B cell (primary cell): ENCODE results near the gene PDE6B. TPM values are rescaled to one million over a fixed set of nuclear protein-coding genes. Genes with fewer than 3 reads are reported as not detected.

Experiments
- ATAC-seq: fragments of 200-7000 bp; cut with Tn5 transposase; one replicate; pipeline ENCODE4 v1.10.0; 2021; ENCODE audit warnings: low read depth, mild to moderate bottlenecking, moderate number of reproducible peaks, moderate library complexity
- CTCF ChIA-PET: fragments of 350-600 bp; sonication (Branson Sonifier 250); formaldehyde crosslinking; loops from one replicate; lab custom pipeline; 2021; ENCODE audit warnings: antibody characterized with exemption, inconsistent platforms; lab: Charles Lee
- POLR2A ChIA-PET: fragments of 350-600 bp; sonication (Branson Sonifier 250); formaldehyde crosslinking; loops from one replicate; lab custom pipeline; 2021; ENCODE audit warnings: antibody characterized with exemption; lab: Charles Lee
- DNase-seq: peaks from one replicate; pipeline ENCODE4 v3.0.0; 2013
- H2AFZ ChIP-seq: 2 replicates; pipeline ENCODE4 v1.6.1; 2012; ENCODE audit warnings: mild to moderate bottlenecking, low read depth, low read length; ENCODE audit not compliant: insufficient read depth, poor library complexity, severe bottlenecking
- H3K27ac ChIP-seq, 2 donors: 1 replicate in 1 of 2; 2 replicates in 1 of 2; pipeline ENCODE4 v1.5.1; 2012 to 2013; ENCODE audit warnings: low read length in 2 of 2, mild to moderate bottlenecking in 2 of 2, moderate library complexity in 1 of 2
- H3K27me3 ChIP-seq, 4 experiments: fragments of 200-600 bp in 1 of 4; sonication (generic) in 1 of 4; replicated peaks in 1 of 4; 1 replicate in 2 of 4; 2 replicates in 2 of 4; pipeline versions ENCODE4 v1.6.1 to v1.7.0; 2013 to 2016; ENCODE audit warnings: low read length in 3 of 4, mild to moderate bottlenecking in 2 of 4, mixed read lengths in 1 of 4, moderate library complexity in 1 of 4; ENCODE audit not compliant: insufficient read depth in 4 of 4, control insufficient read depth in 3 of 4; ENCODE audit errors: control extremely low read depth in 1 of 4
- H3K36me3 ChIP-seq, 2 experiments: replicated peaks in 1 of 2; 1 replicate in 1 of 2; 2 replicates in 1 of 2; pipeline versions ENCODE4 v1.6.1 to v1.7.1; 2013; ENCODE audit warnings: low read length in 1 of 2; ENCODE audit not compliant: insufficient read depth in 2 of 2, control insufficient read depth in 1 of 2; ENCODE audit errors: control extremely low read depth in 1 of 2, extremely low read depth in 1 of 2
- H3K4me1 ChIP-seq, 2 donors: fragments of 200-600 bp in 1 of 2; sonication (generic) in 1 of 2; 1 replicate in 1 of 2; 2 replicates in 1 of 2; pipeline versions ENCODE4 v1.5.1 to v1.6.1; 2013 to 2017; ENCODE audit warnings: low read length in 2 of 2; ENCODE audit not compliant: control insufficient read depth in 2 of 2, insufficient read depth in 2 of 2
- H3K4me2 ChIP-seq: replicated peaks from 2 replicates; pipeline ENCODE3; 2012; ENCODE audit warnings: mild to moderate bottlenecking, low read depth, low read length; ENCODE audit not compliant: poor library complexity, severe bottlenecking
- H3K4me3 ChIP-seq, 5 experiments: fragments of 200-600 bp in 1 of 5; sonication (generic) in 1 of 5; 1 replicate in 3 of 5; 2 replicates in 2 of 5; pipeline versions ENCODE4 v1.5.1 to v1.7.0; 2011 to 2016; ENCODE audit warnings: low read length in 4 of 5, mild to moderate bottlenecking in 4 of 5, low read depth in 2 of 5, control low read depth in 1 of 5, moderate library complexity in 1 of 5; ENCODE audit not compliant: insufficient read depth in 1 of 5; ENCODE audit errors: control extremely low read depth in 1 of 5, extremely low read depth in 1 of 5
- H3K79me2 ChIP-seq: fragments of 200-600 bp; sonication (generic); one replicate; pipeline ENCODE4 v1.6.0; 2016; ENCODE audit warnings: low read length; ENCODE audit not compliant: control insufficient read depth, insufficient read depth
- H3K9ac ChIP-seq: fragments of 200-600 bp; sonication (generic); 2 replicates; pipeline ENCODE4 v1.6.1; 2017; ENCODE audit warnings: mild to moderate bottlenecking, low read length, moderate library complexity
- H3K9me3 ChIP-seq, 3 donors: one replicate each; pipeline versions ENCODE4 v1.6.1 to v1.7.1; 2013; ENCODE audit warnings: low read length in 2 of 3; ENCODE audit not compliant: control insufficient read depth in 2 of 3, insufficient read depth in 1 of 3; ENCODE audit errors: control extremely low read depth in 1 of 3
- H4K20me1 ChIP-seq: 2 replicates; pipeline ENCODE4 v1.6.0; 2012; ENCODE audit warnings: mild to moderate bottlenecking, low read length; ENCODE audit not compliant: insufficient read depth, control insufficient read depth, poor library complexity, severe bottlenecking
- H3K27ac Mint-ChIP-seq: one replicate; pipeline ENCODE4 v1.8.0; 2021; ENCODE audit warnings: mixed read lengths
- H3K27me3 Mint-ChIP-seq: one replicate; pipeline ENCODE4 v1.8.0; 2021; ENCODE audit warnings: mixed read lengths
- H3K4me1 Mint-ChIP-seq: one replicate; pipeline ENCODE4 v1.8.0; 2021; ENCODE audit warnings: mixed read lengths
- H3K4me3 Mint-ChIP-seq: one replicate; pipeline ENCODE4 v1.8.0; 2021; ENCODE audit warnings: mixed read lengths
- H3K9me3 Mint-ChIP-seq: one replicate; pipeline ENCODE4 v1.8.0; 2022; ENCODE audit warnings: mixed read lengths; ENCODE audit not compliant: insufficient read depth
- EZH2 ChIP-seq: IDR thresholded peaks from 2 replicates; pipeline ENCODE4 v1.6.1; 2012; ENCODE audit warnings: borderline replicate concordance, low read depth, mild to moderate bottlenecking, moderate library complexity, low read length; ENCODE audit not compliant: insufficient read depth, poor library complexity, severe bottlenecking
- WGBS: methylation state at CpG from one replicate; pipeline ENCODE4 v1.1.5; 2013; ENCODE audit warnings: missing lambda C conversion rate; ENCODE audit not compliant: insufficient coverage; 5-methylcytosine and 5-hydroxymethylcytosine counted together
- intact Hi-C: fragments of 100-400 bp; cut with micrococcal nuclease; formaldehyde crosslinking; loops from one replicate; pipeline ENCODE4 v1.10.0; 2022
- polyA plus RNA-seq: library from polyadenylated mRNA; depleted of rRNA; stranded (reverse); fragments of >200 nt; gene quantifications from 2 replicates; pipeline ENCODE4 v1.2.3, GENCODE V29; 2012
- total RNA-seq, 2 donors: library from RNA; stranded (reverse); fragments of 120-200 nt in 1 of 2; gene quantifications; 1 replicate in 1 of 2; 2 replicates in 1 of 2; pipeline versions ENCODE4 v1.2.3 to v1.2.4, GENCODE V29; 2013 to 2022
- TF ChIP-seq, protein P1 (sequence below): fragments of 200-600 bp; IDR thresholded peaks from one replicate; pipeline ENCODE4 v1.8.0; 2022; ENCODE audit warnings: antibody characterized with exemption, mild to moderate bottlenecking

PDE6B gene
- total and polyA plus RNA-seq, 2 donors (not counting 1 experiment from before 2014, with no cell fraction given), result 20.0 to 25.2 TPM

DNA sequence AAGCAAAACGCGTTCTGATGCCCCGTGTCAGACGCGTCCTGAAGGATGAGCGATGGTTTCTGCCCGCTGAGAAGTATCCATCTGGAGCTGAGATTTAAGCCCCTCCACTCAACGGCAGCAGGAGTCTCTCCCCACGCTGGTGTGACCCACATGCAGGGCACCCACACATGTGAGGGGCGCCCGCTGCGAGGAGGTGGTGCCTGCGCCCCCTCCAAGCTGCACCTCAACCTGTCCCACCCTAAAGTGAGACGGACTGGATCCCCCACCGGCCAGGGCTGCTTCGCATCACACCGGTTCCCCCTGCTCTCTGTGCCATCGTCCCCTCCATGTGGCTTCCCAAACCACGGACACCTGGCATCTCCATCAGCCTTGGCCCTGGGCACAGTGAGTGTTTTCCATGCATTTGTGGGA, 4.5 kb upstream of the PDE6B start:
- WGBS, result 95% methylated on average over 16 of the region's 19 CpGs
- H3K27me3 Mint-ChIP-seq, result peaks cover 19% of the 10 kb centered on the region
- H3K4me3 Mint-ChIP-seq, result no peak overlapping the region
- ChIA-PET POLR2A (no interaction called here), CTCF (no interaction called here)
- H3K4me2 ChIP-seq, result no peak overlapping the region
- no peak for TF ChIP-seq EZH2
- TF ChIP-seq, protein P1, sequence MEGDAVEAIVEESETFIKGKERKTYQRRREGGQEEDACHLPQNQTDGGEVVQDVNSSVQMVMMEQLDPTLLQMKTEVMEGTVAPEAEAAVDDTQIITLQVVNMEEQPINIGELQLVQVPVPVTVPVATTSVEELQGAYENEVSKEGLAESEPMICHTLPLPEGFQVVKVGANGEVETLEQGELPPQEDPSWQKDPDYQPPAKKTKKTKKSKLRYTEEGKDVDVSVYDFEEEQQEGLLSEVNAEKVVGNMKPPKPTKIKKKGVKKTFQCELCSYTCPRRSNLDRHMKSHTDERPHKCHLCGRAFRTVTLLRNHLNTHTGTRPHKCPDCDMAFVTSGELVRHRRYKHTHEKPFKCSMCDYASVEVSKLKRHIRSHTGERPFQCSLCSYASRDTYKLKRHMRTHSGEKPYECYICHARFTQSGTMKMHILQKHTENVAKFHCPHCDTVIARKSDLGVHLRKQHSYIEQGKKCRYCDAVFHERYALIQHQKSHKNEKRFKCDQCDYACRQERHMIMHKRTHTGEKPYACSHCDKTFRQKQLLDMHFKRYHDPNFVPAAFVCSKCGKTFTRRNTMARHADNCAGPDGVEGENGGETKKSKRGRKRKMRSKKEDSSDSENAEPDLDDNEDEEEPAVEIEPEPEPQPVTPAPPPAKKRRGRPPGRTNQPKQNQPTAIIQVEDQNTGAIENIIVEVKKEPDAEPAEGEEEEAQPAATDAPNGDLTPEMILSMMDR, result no peak
- H3K27me3 ChIP-seq, result peaks cover 0 to 6% (median 0%) of the 10 kb centered on the region in 4 experiments
- H2AFZ ChIP-seq, result no peak overlapping the region
- intact Hi-C loops, result no loop called here
- H3K4me1 ChIP-seq, result no peaks in the 10 kb centered on the region
- H3K9me3 Mint-ChIP-seq, result no peaks in the 10 kb centered on the region
- H3K27ac ChIP-seq, result no peak overlapping the region
- H3K4me1 Mint-ChIP-seq, result no peaks in the 10 kb centered on the region
- no peaks in the 10 kb centered on the region for H3K79me2 ChIP-seq
- no peaks in the 10 kb centered on the region for H3K36me3 ChIP-seq
- H4K20me1 ChIP-seq, result no peaks in the 10 kb centered on the region
- H3K4me3 ChIP-seq, result no peak overlapping the region
- DNase-seq (no peak), ATAC-seq (no peak)
- H3K27ac Mint-ChIP-seq, result no peak overlapping the region
- H3K9ac ChIP-seq, result no peak overlapping the region
- H3K9me3 ChIP-seq, result peaks cover 0 to 47% (median 0%) of the 10 kb centered on the region in 3 donors

DNA sequence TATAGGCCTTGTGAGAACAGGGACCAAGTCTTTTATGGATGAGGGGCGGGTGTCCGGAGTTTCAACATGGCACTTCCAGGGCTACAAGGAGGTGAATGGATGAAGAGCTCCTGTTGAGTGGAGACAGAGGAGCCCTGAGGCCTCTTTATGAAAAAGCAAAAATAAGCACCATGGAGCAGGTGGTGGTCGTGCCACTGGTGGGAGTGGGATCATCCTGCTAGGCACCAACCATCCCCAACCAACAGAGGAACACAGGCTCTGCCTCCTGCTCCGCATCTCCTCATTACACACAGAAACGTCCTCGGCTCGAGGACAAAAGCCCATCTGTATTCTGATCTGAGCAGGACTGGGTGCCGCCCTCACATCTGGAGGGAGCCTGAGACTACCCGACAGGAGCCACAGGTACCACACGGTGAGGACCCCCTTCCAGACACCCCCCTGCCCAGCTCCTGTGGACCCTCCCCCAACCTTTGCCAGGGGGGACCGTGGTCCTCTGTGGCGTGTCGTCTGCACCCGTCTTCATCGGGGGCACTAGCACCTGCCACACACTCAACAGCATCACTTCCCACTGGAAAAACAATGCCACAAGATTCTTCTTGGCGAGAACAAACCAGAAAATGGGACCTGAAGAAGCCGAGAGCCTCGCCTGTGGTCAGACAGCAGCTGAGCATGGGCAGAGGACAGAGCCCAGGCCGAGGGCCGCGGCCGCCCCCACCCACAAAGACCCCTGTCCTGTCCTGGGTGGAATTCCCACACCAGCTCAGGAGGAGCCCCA, 3.9 kb upstream of the PDE6B start:
- Histone ChIP-seq H3K9me3 (peaks cover 0 to 47% (median 0%) of the 10 kb centered on the region in 3 donors), H3K9ac (no peak overlapping the region), H3K27me3 (peaks cover 0 to 6% (median 0%) of the 10 kb centered on the region in 4 experiments), H3K4me3 (no peak overlapping the region), H3K4me2 (no peak overlapping the region), H3K27ac (no peak overlapping the region), H4K20me1 (no peaks in the 10 kb centered on the region), H3K79me2 (no peaks in the 10 kb centered on the region), H2AFZ (no peak overlapping the region), H3K4me1 (no peaks in the 10 kb centered on the region), H3K36me3 (no peaks in the 10 kb centered on the region)
- CTCF ChIA-PET, result no interaction called here
- no peaks in the 10 kb centered on the region for H3K4me1 Mint-ChIP-seq
- no peak overlapping the region for H3K27ac Mint-ChIP-seq
- POLR2A ChIA-PET, result no interaction called here
- ATAC-seq (no peak), DNase-seq (no peak)
- H3K9me3 Mint-ChIP-seq, result no peaks in the 10 kb centered on the region
- intact Hi-C loops, result no loop called here
- H3K27me3 Mint-ChIP-seq, result peaks cover 19% of the 10 kb centered on the region
- TF ChIP-seq, protein P1, result no peak
- no peak for TF ChIP-seq EZH2
- 92% methylated on average over 21 of the region's 22 CpGs for WGBS
- no peak overlapping the region for H3K4me3 Mint-ChIP-seq
